Osteoblast (primary cell): ENCODE data around the gene RET. TPM values are rescaled to one million over a fixed set of nuclear protein-coding genes. Genes with fewer than 3 reads are reported as not detected.
"Not testable (repeated sequence)": the region's sequence is repeated elsewhere in the genome, so short reads cannot be mapped to it uniquely, and the experiment has no call there.

Source experiments
- DNase-seq: peaks from one replicate; pipeline ENCODE4 v3.0.0; 2011; ENCODE audit warnings: low spot score, mixed read lengths; ENCODE audit not compliant: insufficient read length; ENCODE audit errors: missing footprints
- H2AFZ ChIP-seq: 2 replicates; pipeline ENCODE4 v1.6.0; 2011; ENCODE audit warnings: mild to moderate bottlenecking, low read length
- H3K27ac ChIP-seq: 2 replicates; pipeline ENCODE4 v1.5.1; 2011; ENCODE audit warnings: mild to moderate bottlenecking, low read depth, low read length, moderate library complexity
- H3K27me3 ChIP-seq: 2 replicates; pipeline ENCODE4 v1.6.0; 2012; ENCODE audit warnings: mild to moderate bottlenecking, control low read depth, inconsistent platforms, low read length, moderate library complexity; ENCODE audit not compliant: insufficient read depth
- H3K36me3 ChIP-seq: 2 replicates; pipeline ENCODE4 v1.5.1; 2011; ENCODE audit warnings: mild to moderate bottlenecking, low read length, control low read depth, moderate library complexity; ENCODE audit not compliant: insufficient read depth
- H3K4me1 ChIP-seq: 2 replicates; pipeline ENCODE4 v1.5.1; 2011; ENCODE audit warnings: mild to moderate bottlenecking, low read length, control low read depth, moderate library complexity; ENCODE audit not compliant: insufficient read depth
- H3K4me2 ChIP-seq: 2 replicates; pipeline ENCODE4 v1.6.0; 2011; ENCODE audit warnings: mild to moderate bottlenecking, low read length; ENCODE audit not compliant: insufficient read depth
- H3K4me3 ChIP-seq: fragments of 200-600 bp; sonication (generic); 3 replicates; pipeline ENCODE4 v1.5.1; 2012; ENCODE audit warnings: mild to moderate bottlenecking, low read length, inconsistent platforms; ENCODE audit not compliant: insufficient read depth
- H3K79me2 ChIP-seq: 2 replicates; pipeline ENCODE4 v1.6.0; 2012; ENCODE audit warnings: mild to moderate bottlenecking, low read length, control low read depth, inconsistent platforms; ENCODE audit not compliant: insufficient read depth
- H3K9me3 ChIP-seq: 2 replicates; pipeline ENCODE4 v1.5.1; 2011; ENCODE audit warnings: low read depth, low read length, control low read depth
- H4K20me1 ChIP-seq: 2 replicates; pipeline ENCODE4 v1.6.0; 2012; ENCODE audit warnings: mild to moderate bottlenecking, low read length, control low read depth; ENCODE audit not compliant: insufficient read depth
- CTCF ChIP-seq: IDR thresholded peaks from 2 replicates; pipeline ENCODE4 v1.5.1; 2011; ENCODE audit warnings: mild to moderate bottlenecking, low read depth, low read length, moderate library complexity; ENCODE audit errors: extremely low read depth
- total RNA-seq: library from RNA; depleted of rRNA; stranded (reverse); fragments of >200 nt; gene quantifications from 2 replicates; pipeline ENCODE4 v1.2.3, GENCODE V29; 2012

RET gene
- total RNA-seq, 1 donor: under 0.01 TPM

GRCh38 chr10:43141421-43141820, 64.6 kb downstream of the RET start:
- Histone ChIP-seq H3K4me2 (no peak overlapping the region), H4K20me1 (peaks cover 54% of the 10 kb centered on the region)

GRCh38 chr10:43145311-43145710, 68.4 kb downstream of the RET start:
- no peak for DNase-seq
- Histone ChIP-seq H3K36me3 (no peaks in the 10 kb centered on the region), H2AFZ (no peak overlapping the region), H3K4me3 (no peak overlapping the region), H4K20me1 (peaks cover 76% of the 10 kb centered on the region), H3K27ac (peak overlapping the region; percentile 28), H3K9me3 (no peaks in the 10 kb centered on the region), H3K4me2 (no peak overlapping the region), H3K4me1 (peaks cover 12% of the 10 kb centered on the region), H3K79me2 (peaks cover 96% of the 10 kb centered on the region), H3K27me3 (no peaks in the 10 kb centered on the region)
- TF ChIP-seq CTCF: no peak

More at GRCh38 chr10:43141421-43141820, 64.6 kb downstream of the RET start:
- Histone ChIP-seq H3K4me1 (peaks cover 32% of the 10 kb centered on the region), H3K36me3 (no peaks in the 10 kb centered on the region), H3K79me2 (peaks cover 88% of the 10 kb centered on the region), H3K4me3 (no peak overlapping the region), H3K27ac (peak overlapping the region; percentile 32), H3K27me3 (no peaks in the 10 kb centered on the region), H3K9me3 (no peaks in the 10 kb centered on the region), H2AFZ (no peak overlapping the region)
- TF ChIP-seq CTCF: no peak
- DNase-seq: no peak

- Histone ChIP-seq H3K27ac (peak overlapping the region; percentile 28), H4K20me1 (peaks cover 78% of the 10 kb centered on the region), H3K79me2 (peaks cover 97% of the 10 kb centered on the region)
- not testable (repeated sequence) for H3K27me3 ChIP-seq, DNase-seq, H3K36me3 ChIP-seq, H3K4me3 ChIP-seq, H3K4me1 ChIP-seq, H2AFZ ChIP-seq, H3K9me3 ChIP-seq, H3K4me2 ChIP-seq
Observed at GRCh38 chr10:43145936-43146335, 69.1 kb downstream of the RET start.

- Histone ChIP-seq H3K36me3 (no peaks in the 10 kb centered on the region), H3K9me3 (no peaks in the 10 kb centered on the region), H3K4me3 (no peak overlapping the region), H4K20me1 (peaks cover 58% of the 10 kb centered on the region), H2AFZ (no peak overlapping the region), H3K27ac (peak overlapping the region; percentile 5), H3K79me2 (peaks cover 99% of the 10 kb centered on the region), H3K27me3 (no peaks in the 10 kb centered on the region), H3K4me1 (peaks cover 8% of the 10 kb centered on the region), H3K4me2 (peak overlapping the region; percentile 23)
- TF ChIP-seq CTCF: no peak
- no peak for DNase-seq
Observed at GRCh38 chr10:43151371-43151770, 74.5 kb downstream of the RET start.
